ENCODE results near the gene FYN. TPM values are rescaled to one million over a fixed set of nuclear protein-coding genes. Genes with fewer than 3 reads are reported as not detected.

The FYN gene
- total and polyA plus RNA-seq, 2 of the 8 experiments (the other 6 are each of a cell fraction or from before 2014, with no cell fraction given), result 46.8 to 97.2 TPM

GRCh38 chr6:111644893-111645430 lies 228.3 kb downstream of the FYN start:
- WGBS, 2 experiments (ENCODE audit: extremely low coverage in 1 of 2, insufficient coverage in 1 of 2, insufficient read length in 1 of 2, insufficient replicate concordance in 2 of 2, low coverage in 1 of 2, low lambda C conversion rate in 2 of 2, missing lambda C conversion rate in 1 of 2), result 72% methylated on average over 4 of the region's 4 CpGs; no CpG with 5 or more reads in 1 of the 2 experiments

More at GRCh38 chr6:111644893-111645430, 228.3 kb downstream of the FYN start:
- H3K23ac ChIP-seq (ENCODE audit: insufficient read length), result no peak overlapping the region
- H3K27ac ChIP-seq (ENCODE audit: low read depth, low read length), result no peak overlapping the region
- no peak overlapping the region for H3K4ac ChIP-seq (replicated peaks; ENCODE audit: insufficient read length, low read depth, low read length)
- H2AK5ac ChIP-seq (ENCODE audit: low read depth, low read length), result no peak overlapping the region
- no peak overlapping the region for H3K4me2 ChIP-seq (ENCODE audit: insufficient read depth in 1 of 2, low read depth in 2 of 2, low read length in 2 of 2)
- peaks cover 0 to 5% of the 10 kb centered on the region in 2 experiments; a peak in 2 of 4 replicates for H3K9me3 ChIP-seq (ENCODE audit: insufficient read depth in 2 of 2, low read depth in 1 of 2, low read length in 1 of 2)
- H4K91ac ChIP-seq (replicated peaks; ENCODE audit: insufficient read length, low read length), result no peak overlapping the region
- TF ChIP-seq POLR2AphosphoS5 (IDR thresholded peaks at IDR 0.05; ENCODE audit: low read depth, low read length) (no peak), CTCF (IDR thresholded peaks at IDR 0.05; ENCODE audit: control extremely low read depth in 1 of 3, insufficient read depth in 1 of 3, low read depth in 1 of 3, low read length in 3 of 3) (peak in 2 of 3 experiments; percentile 6; a peak in 2 of 4 replicates), POLR2A (IDR thresholded peaks at IDR 0.05; ENCODE audit: control extremely low read depth in 1 of 2, low read depth in 2 of 2, low read length in 2 of 2) (no peak)
- H3K14ac ChIP-seq (ENCODE audit: insufficient read length), result no peak overlapping the region
- H3K56ac ChIP-seq (replicated peaks; ENCODE audit: insufficient read length, low read depth, low read length), result no peak overlapping the region
- no peak overlapping the region for H2BK120ac ChIP-seq (replicated peaks; ENCODE audit: low read depth, low read length)
- H2BK12ac ChIP-seq (ENCODE audit: low read depth, low read length), result no peak overlapping the region
- no peak overlapping the region for H2BK15ac ChIP-seq (ENCODE audit: low read length)
- no peaks in the 10 kb centered on the region for H4K20me1 ChIP-seq (replicated peaks in 1 of 2; ENCODE audit: control insufficient read depth in 1 of 2, insufficient read depth in 2 of 2, low read length in 2 of 2)
- H3K9ac ChIP-seq (replicated peaks in 1 of 4; ENCODE audit: extremely low read depth in 1 of 4, low read depth in 3 of 4, low read length in 3 of 4), result no peak overlapping the region
- H3K23me2 ChIP-seq (ENCODE audit: low read depth, low read length), result no peaks in the 10 kb centered on the region
- peaks cover 0 to 2% (median 0%) of the 10 kb centered on the region in 4 experiments; a peak in 1 of 7 replicates for H3K4me1 ChIP-seq (replicated peaks in 1 of 4; ENCODE audit: control insufficient read depth in 3 of 4, insufficient read depth in 4 of 4, low read length in 3 of 4)
- H2BK5ac ChIP-seq (ENCODE audit: low read depth, low read length), result peak overlapping the region; percentile 21; the same call in 1 of the 2 replicates
- no peaks in the 10 kb centered on the region for H3K79me1 ChIP-seq (ENCODE audit: low read depth, low read length)
- FAIRE-seq, result no peak
- CTCF ChIA-PET (ENCODE audit: partially characterized antibody), result interaction anchor here (0.7 to 3.5 kb wide), 26 partner anchors 8 to 394 kb away, joined by 3 to 12 read pairs (median 5); partner anchors contain the start of gene TRAF3IP2
- H3K79me2 ChIP-seq (ENCODE audit: control insufficient read depth in 1 of 2, insufficient read depth in 2 of 2, low read length in 2 of 2), result no peaks in the 10 kb centered on the region
- DNase-seq (ENCODE audit: low read depth in 1 of 2, low spot score in 2 of 2), result no peak
- no peak overlapping the region for H2AFZ ChIP-seq (ENCODE audit: low read length)
- no peak overlapping the region for H3K4me3 ChIP-seq (ENCODE audit: extremely low read depth in 1 of 4, insufficient read depth in 2 of 4, low read depth in 3 of 4, low read length in 4 of 4)
- H4K8ac ChIP-seq (ENCODE audit: extremely low read depth, insufficient read depth, low read length), result no peak overlapping the region; the same call in 1 of the 2 replicates
- H3K36me3 ChIP-seq (ENCODE audit: control insufficient read depth in 2 of 4, insufficient read depth in 4 of 4, low read length in 3 of 4), result no peaks in the 10 kb centered on the region
- POLR2A ChIA-PET (ENCODE audit: partially characterized antibody), result no interaction called here
- no peak overlapping the region for H4K5ac ChIP-seq (ENCODE audit: insufficient read length, low read depth, low read length)
- no peaks in the 10 kb centered on the region for H3K27me3 ChIP-seq (replicated peaks in 1 of 4; ENCODE audit: control insufficient read depth in 3 of 4, extremely low read depth in 1 of 4, insufficient read depth in 3 of 4, low read length in 3 of 4)
- no peak overlapping the region for H2BK20ac ChIP-seq (ENCODE audit: low read length)
- no peak overlapping the region for H3K18ac ChIP-seq (ENCODE audit: extremely low read depth, low read length)
